IPS-11a (cell line): ENCODE results near the gene AFF3.

Source experiments
- H3K4me3 ChIP-seq: one replicate; pipeline ENCODE4 v1.5.1; 2013; ENCODE audit warnings: low read depth, low read length, control low read depth

The AFF3 gene

GRCh38 chr2:99726691-99727090, 415.7 kb downstream of the AFF3 start:
- H3K4me3 ChIP-seq = no peak overlapping the region

GRCh38 chr2:99725820-99726219, 416.6 kb downstream of the AFF3 start:
- H3K4me3 ChIP-seq = no peak overlapping the region

DNA sequence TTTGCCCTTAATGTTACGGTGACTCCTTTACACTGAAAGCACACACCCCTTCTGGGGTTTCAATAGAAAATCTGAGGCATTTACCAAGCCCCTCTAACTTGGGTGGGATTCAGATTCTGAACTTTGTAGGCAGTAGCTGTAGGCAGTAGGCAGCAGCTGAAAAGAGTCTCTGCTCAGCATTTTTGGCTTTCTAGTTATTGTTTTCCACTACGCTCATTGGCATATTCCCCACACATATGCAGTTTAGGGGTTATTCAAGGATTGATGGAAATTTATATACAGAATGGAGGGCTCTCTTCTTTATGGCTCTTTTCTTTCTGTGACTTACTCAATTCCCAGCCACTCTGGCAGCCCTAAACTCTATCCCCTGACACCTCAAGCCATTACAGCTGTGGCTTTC, 419.9 kb downstream of the AFF3 start:
- no peak overlapping the region for H3K4me3 ChIP-seq

DNA sequence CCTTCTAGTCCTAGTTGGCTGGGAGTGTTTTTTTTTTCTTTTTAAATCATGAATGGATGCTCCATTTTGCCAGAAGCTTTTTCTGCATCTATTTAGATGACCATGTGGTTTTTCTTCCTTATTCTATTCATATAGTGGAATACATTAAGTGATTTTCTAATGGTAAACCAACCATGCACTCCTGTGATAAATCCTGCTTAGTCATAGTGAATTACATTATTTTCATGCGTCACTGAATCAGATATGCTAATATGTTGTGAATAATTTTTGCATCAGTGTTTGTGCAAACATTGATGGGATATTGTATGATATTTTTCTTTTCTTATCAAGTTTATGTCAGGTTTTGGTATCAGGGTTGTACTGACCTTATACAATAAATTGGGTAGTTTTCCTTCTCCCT, 423.3 kb downstream of the AFF3 start:
- H3K4me3 ChIP-seq = no peak overlapping the region

DNA sequence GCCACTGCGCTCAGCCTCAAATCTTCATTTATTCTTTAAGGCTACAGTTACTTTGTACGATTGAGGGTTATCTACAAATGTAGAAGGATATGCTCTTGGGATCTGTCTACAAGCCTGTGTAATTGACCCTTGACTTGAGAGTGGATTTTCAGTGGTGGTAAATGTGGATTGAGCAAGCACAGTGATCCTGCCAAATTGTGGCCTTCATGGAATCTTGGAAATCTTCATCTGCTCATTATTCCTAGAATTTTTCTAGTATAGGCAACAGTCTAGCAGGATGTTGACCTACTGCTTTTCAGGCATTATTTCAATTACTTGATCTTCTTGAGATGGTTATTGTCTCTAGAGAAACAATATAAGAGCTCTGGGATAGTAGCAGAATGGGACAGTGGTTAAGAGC, 426.4 kb downstream of the AFF3 start:
- no peak overlapping the region for H3K4me3 ChIP-seq

- H3K4me3 ChIP-seq = no peak overlapping the region
Observed at GRCh38 chr2:99714349-99714748, 428.0 kb downstream of the AFF3 start.

DNA sequence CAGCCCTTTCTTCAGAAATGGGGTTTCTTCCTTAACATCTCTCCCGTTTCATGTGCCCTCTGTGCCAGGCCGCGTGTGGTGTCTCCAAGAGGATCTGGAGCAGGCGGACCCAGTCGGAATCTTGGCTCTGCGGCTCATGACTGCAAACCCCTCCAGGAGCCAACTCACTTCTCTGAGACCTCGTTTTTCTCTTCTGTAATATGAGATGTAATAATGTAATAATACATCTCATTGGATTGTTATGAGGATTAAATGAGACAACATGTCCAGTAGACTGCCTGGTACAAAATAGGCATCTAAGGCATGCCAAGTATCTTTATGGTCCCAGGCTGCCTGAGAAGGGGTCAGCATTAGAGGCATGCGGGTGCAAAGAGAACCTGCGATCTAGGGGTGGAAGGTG, 431.2 kb downstream of the AFF3 start:
- no peak overlapping the region for H3K4me3 ChIP-seq

DNA sequence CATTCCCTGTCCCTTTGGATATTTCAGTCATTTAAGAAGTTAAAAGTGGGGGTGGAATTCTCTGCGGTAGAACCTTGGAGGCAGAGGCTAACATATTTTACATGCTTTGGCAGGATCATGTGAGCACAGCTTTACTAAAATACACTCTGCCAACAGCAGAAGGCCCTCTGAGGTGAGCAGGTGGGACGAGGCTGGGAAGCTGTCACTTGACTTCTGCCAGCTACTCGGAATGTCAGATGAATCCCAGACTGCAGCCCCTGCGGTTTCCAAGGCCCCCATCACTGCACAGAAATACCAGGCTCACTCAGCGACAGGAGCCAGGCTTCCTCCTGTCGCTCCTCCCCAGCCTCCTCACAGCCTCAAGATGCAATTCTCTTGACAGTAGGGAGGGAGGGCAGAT, 431.7 kb downstream of the AFF3 start:
- no peak overlapping the region for H3K4me3 ChIP-seq

DNA sequence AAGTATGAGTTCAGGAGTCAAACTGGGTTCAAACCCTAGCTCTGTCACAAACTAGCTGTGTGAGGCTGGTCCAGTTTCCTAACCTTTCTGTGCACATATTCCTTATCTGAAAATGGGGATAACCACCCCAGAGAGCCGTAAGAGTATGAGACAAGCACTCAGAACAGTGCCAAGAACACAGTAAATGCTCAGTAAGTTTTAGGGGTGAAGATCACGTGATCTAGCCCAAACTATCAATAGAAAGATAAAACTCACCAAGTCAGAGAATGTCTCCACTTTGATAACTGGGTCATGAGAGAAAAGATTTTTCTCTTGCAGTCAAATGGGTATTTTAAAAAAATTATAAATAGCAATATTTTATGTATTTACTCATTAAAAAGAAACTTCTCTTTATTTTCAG, 433.2 kb downstream of the AFF3 start:
- no peak overlapping the region for H3K4me3 ChIP-seq

GRCh38 chr2:99708231-99708630, 434.2 kb downstream of the AFF3 start:
- H3K4me3 ChIP-seq = no peak overlapping the region

DNA sequence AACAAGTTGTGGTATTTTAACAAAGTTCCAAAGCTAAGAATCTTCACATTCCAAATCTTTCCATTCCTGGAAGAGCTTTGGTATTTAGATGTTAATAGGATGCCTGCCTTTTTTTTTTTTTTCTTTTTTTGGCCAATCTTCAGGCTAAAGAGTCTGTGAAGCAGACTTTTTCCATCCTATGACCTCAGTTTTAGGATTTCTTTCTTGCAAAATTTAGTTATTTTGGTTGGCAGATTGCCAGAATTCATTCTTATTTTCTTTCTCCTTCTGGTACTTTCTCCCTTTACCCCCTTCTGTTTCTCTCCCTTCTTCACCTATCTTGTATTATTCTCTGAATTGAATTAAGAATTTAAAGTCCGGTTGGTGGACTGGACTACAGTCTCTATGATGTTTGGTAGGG, 434.8 kb downstream of the AFF3 start:
- no peak overlapping the region for H3K4me3 ChIP-seq

- H3K4me3 ChIP-seq = no peak overlapping the region
Observed at GRCh38 chr2:99706735-99707134, 435.7 kb downstream of the AFF3 start.

DNA sequence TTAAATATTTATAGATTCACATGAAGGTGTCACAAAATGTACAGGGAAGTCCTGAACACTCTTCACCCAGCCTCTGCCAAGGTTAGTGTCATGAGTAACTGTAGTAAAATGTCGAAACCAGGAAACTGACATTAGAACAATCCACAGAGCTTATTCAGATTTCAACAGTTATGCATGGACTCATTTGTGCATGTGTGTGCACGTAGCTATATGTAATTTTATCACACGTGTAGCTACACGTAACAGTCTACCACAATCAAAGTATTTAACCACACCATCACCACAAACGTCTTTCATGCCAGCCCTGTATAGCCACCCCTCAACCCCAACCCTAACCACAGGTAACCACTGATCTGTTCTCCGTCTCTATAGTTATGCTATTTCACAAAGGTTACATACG, 440.9 kb downstream of the AFF3 start:
- no peak overlapping the region for H3K4me3 ChIP-seq

DNA sequence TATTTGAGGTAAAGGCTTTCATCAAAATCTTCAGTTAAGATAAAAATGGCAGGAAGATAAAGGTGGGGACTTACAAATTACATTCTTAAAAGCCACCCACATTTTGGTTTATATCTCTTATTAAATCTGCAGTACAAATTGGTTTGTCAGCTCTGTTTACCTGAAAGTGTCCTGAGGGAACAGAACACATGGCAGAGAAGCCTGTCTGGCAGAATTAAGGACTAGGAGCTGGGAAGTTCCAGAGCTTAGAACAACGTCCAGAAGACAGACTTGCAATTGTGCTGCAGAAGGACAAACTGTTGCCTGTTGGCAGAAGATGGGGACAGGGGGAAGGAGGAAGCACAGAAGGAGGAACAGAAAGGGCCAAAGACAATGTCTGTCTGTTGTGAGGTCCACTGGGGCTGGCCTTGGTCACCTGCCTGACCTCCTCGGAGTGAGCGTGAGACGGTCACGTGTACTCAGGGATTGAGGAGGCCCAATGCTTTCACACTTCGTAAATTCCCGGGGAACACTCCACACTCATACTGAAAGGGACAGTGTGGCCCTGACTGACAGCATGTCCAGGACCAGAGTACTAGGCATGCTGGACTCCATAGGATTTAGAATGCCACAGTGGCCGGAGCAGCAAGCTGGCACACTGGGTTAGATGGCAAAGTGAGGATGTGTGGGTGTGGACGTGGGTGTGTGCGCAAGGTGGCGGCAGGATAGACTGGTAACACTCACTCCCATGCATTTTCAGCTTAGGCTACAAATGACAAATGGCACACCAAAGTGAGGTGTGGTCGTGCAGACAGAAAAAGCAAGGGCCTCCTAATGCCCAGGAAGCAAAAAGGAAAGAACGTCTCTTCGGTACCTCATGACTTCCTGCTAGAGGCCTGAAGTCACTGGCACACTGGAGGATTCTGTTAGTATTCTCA, 441.6 kb downstream of the AFF3 start:
- no peak overlapping the region for H3K4me3 ChIP-seq

DNA sequence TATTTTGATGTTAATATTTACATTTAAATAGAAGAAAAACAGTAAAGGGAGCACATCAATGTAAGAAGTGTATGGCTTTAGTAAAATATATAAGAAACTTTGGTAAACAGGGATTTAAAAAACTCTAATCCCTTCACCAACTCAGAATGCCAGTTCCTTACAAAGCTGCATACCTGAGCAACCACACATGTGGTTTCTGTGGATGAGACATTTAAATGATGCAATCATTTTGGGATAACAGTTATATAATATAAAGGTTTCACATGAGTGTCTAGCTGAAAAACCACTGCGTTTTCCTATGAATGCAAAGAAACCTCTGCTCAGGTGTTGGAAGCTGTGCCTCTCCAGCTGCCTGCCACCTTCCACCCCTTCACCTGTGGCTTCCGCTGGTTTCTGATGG, 443.5 kb downstream of the AFF3 start:
- H3K4me3 ChIP-seq = no peak overlapping the region

DNA sequence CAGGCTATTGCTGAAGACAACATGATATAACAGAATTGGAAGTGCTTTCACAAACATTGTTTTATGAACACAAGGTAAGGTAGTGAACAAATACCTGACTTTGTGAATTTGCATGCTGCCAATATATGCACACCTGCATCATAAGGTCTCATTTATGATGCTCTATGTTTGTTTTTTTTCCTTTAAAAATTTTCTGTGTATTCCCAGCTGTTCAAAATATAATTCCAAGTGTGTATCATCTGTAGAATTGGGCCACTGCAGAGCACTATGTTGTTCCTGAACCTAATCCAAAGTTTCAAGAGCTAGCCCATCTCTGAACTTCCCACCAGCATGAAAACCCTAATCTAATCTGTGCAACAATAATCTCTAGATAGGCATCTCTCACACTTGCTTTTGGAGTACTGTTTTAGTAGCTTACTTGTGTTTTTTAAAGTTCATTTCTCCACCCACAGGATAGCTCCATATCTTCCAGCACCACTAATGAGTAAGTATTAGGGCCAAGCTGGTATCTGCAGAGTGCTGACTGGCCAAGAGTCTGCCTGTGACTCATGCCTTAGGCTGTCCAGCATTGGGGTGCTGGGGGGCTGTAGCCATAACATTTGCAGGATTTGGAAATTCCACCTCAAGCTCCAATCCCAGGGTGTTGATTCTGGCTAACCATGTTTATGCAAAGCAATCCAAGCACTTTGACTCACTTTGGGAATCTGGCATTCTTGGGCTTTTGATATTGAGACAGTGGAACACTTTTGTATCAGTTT, 444.4 kb downstream of the AFF3 start:
- H3K4me3 ChIP-seq = no peak overlapping the region

GRCh38 chr2:99695944-99696253, 446.5 kb downstream of the AFF3 start:
- H3K4me3 ChIP-seq = no peak overlapping the region

- H3K4me3 ChIP-seq = no peak overlapping the region
Observed at GRCh38 chr2:99695130-99695943, 447.1 kb downstream of the AFF3 start.

- no peak overlapping the region for H3K4me3 ChIP-seq
Observed at GRCh38 chr2:99694331-99694730, 448.1 kb downstream of the AFF3 start.

DNA sequence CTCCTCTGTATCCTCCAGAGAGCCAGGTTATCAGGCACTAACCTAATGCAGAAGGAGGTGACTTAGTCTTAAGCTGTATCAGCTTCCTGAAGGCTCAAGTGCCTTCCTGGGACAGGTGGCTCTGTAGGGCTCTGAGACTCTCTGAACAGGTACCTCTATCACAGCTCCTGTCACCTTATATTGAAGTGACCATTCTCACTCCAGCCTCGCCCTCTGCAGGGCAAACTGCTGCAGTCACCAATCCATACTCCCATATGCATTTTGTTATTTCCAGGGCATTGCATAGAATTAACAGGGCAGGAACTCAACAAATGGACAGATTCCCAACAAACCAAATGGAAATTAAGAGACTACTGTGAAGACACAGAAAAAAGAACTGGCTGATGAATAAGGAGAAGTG, 449.6 kb downstream of the AFF3 start:
- H3K4me3 ChIP-seq = no peak overlapping the region

GRCh38 chr2:99691926-99692325, 450.5 kb downstream of the AFF3 start:
- no peak overlapping the region for H3K4me3 ChIP-seq
